ENCODE data around the gene ANO8.

Gene ANO8

DNA sequence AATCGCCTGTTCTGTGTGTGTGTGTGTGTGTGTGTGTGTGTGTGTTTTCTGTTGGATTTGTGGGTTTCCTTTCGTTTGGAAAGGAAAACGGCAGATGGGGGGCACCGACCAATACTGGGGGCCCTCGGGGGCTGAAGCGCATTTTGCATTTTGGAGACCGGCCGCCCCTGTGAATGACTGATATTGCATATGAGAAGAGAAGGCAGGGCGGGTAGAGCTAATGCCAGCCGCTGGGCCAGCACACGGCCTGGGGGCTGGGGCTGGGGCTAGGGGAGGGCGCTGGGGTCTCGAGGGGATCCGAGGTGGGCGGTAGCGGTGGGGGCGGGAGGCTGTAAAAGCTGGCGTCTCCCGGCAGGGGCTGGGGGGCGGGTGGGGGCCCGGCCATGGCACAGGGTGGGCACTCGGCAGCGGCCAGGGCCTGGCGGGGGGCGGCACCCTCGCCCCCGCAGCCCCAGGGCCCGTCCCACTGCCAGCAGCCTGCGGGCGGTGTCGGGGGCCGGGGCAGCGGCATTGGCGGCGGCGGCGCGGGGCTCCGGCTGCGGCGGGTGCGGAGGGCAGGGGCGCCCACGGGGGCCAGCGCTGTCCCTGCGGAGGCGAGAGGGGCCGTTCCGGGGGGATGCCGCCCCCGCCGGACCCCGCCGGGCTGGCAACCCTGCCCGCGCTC, 11.2 kb downstream of the ANO8 start:
- H3K4me3 ChIP-seq (ENCODE audit: low read depth, low read length): no peak overlapping the region
- TF ChIP-seq, protein P1, sequence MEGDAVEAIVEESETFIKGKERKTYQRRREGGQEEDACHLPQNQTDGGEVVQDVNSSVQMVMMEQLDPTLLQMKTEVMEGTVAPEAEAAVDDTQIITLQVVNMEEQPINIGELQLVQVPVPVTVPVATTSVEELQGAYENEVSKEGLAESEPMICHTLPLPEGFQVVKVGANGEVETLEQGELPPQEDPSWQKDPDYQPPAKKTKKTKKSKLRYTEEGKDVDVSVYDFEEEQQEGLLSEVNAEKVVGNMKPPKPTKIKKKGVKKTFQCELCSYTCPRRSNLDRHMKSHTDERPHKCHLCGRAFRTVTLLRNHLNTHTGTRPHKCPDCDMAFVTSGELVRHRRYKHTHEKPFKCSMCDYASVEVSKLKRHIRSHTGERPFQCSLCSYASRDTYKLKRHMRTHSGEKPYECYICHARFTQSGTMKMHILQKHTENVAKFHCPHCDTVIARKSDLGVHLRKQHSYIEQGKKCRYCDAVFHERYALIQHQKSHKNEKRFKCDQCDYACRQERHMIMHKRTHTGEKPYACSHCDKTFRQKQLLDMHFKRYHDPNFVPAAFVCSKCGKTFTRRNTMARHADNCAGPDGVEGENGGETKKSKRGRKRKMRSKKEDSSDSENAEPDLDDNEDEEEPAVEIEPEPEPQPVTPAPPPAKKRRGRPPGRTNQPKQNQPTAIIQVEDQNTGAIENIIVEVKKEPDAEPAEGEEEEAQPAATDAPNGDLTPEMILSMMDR (IDR thresholded peaks at IDR 0.05; ENCODE audit: borderline replicate concordance, insufficient read depth, low read depth, low read length): no peak

DNA sequence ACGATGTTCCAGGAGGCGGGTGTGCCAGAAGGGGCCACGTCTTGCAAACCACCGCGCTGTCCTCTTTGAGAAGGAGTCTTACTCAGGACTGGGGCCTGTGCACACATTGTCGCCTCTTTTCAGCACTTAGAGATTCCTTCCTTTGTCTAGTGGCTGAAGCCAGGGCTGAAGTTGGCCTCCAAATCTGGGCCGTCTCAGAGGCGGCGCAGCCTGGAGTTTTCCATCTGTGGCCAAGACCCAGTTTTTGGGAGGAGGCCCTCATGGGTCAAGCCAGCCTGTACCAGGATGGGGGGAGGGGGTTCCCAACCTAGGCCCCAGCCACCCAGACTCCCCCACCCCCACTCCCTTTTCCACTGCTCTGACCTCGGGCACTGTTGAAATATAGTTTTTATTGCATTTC, 11.8 kb downstream of the ANO8 start:
- TF ChIP-seq, protein P1 (IDR thresholded peaks at IDR 0.05; ENCODE audit: borderline replicate concordance, insufficient read depth, low read depth, low read length): no peak
- no peak overlapping the region for H3K4me3 ChIP-seq (ENCODE audit: low read depth, low read length)

DNA sequence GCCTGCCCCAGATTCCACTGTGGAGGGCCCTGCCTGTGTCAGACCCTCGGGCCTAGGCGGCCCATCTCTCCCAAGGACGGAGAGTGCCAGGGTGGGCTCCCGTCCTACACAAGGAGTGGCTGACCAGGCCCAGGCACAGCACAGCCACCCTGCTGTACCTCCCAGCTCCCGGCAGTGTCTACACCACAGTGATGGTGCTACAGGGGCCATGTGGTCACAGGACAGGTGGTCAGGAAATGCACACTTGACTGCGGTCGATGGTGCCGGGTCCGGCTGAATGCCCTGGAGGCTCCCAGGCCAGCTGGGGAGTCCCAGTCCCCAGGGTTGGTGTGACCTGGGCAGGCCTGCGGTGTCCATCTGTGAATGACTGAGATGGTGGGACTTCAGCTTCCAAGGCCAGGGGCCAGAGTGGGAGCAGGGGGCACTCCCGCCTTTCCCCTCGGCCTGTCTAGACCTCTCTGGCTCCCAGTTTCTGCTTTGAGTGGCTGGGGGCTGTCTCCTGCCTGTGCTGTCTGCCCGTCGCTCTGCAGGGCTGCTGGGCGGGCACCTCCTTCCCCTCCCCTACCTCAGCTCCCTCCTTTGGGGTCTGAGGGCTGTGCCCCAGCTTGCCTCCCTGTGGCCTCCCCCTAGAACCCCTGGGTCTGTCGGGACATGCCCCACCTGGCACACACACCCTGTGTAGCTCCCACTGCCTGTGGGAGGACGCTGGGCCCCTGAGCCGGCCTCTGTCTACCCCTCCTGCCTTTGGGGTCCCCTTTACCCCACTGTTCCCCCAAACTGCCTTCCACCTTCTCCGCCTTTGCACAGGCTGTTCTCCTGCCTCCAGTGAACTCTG, 12.8 kb downstream of the ANO8 start:
- no peak overlapping the region for H3K4me3 ChIP-seq (ENCODE audit: low read depth, low read length)
- TF ChIP-seq, protein P1 (IDR thresholded peaks at IDR 0.05; ENCODE audit: borderline replicate concordance, insufficient read depth, low read depth, low read length): no peak

DNA sequence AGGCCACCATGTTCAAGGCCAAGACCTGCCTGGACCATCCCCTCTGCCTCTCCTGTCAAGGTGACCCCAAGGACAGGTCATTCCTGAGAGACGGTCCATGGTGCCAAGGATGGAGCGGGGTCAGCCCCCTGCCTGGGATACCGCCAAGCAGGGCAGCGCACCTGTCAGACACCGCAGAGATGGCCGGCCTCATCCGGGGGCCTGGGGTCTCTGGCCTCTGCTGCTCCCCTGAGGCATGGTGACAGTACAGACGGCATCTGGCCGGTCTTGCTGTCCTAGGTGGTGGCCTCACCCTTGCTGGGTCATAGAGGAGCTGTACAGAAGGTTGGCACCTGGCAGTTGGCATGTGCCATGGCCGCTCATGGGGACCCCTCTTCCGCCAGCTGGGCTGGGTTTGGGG, 14.2 kb downstream of the ANO8 start:
- TF ChIP-seq, protein P1 (IDR thresholded peaks at IDR 0.05; ENCODE audit: borderline replicate concordance, insufficient read depth, low read depth, low read length): no peak
- no peak overlapping the region for H3K4me3 ChIP-seq (ENCODE audit: low read depth, low read length)

DNA sequence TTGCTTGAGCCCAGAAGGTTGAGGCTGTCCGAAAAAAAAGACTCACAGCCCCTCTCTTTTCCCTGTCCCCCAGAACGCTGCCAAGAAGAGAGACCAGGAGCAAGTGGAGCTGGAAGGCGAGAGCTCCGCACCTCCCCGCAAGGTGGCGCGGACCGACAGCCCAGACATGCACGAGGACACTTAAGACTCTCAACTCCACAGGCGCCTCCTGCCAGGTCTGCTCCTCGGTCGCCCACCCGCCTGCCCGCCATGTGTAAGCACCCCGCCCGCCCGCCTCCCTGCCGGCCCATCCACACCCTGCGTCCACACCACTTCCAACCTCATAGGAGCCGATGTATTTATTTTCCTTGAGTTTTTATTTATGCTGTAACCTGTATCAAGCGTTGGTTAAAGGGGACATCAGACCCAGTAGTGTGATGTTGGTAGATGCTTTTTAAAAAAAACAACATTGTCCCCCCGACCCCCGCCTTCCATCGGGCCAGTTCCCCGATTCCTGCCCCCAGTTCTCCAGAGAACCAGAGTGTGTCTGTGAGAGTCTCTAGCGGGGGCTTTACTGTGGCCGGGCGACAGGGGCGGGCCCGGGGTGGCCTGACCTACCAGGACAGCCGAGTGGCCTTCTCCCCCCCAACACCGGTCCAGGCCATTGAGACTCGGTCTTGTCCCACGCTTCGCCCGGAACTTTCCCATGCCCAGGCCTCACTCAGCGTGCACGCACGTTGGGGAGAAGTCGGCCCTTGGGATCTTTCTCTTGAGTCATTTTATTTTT, 15.0 kb downstream of the ANO8 start:
- TF ChIP-seq, protein P1 (IDR thresholded peaks at IDR 0.05; ENCODE audit: borderline replicate concordance, insufficient read depth, low read depth, low read length): no peak
- no peak overlapping the region for H3K4me3 ChIP-seq (ENCODE audit: low read depth, low read length)

DNA sequence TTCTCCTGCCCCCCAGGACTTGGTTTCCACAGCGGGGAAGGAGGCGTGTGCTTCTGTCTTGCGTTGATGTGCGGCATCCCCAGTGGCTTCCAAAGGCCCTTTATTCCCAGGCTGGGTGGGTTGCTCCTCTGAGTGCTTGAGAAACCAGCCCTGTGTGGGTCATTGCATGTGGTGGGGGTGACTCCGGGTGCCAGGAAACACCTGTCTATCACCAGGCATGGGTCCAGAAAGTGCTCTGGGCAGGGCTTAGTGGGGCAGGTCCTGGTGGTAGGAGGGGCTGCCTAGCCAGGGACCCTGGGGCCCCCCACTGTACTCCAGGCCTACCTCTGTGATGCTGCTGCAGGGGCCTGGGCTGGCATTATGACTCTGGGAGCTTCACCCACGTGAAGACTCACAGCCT, 15.7 kb downstream of the ANO8 start:
- no peak overlapping the region for H3K4me3 ChIP-seq (ENCODE audit: low read depth, low read length)
- TF ChIP-seq, protein P1 (IDR thresholded peaks at IDR 0.05; ENCODE audit: borderline replicate concordance, insufficient read depth, low read depth, low read length): no peak

Data from GM12875 (cell line).